Measurements from ENCODE around the gene RREB1.
"Not testable (repeated sequence)": the region's sequence is repeated elsewhere in the genome, so short reads cannot be mapped to it uniquely, and the experiment has no call there.

The RREB1 gene

DNA sequence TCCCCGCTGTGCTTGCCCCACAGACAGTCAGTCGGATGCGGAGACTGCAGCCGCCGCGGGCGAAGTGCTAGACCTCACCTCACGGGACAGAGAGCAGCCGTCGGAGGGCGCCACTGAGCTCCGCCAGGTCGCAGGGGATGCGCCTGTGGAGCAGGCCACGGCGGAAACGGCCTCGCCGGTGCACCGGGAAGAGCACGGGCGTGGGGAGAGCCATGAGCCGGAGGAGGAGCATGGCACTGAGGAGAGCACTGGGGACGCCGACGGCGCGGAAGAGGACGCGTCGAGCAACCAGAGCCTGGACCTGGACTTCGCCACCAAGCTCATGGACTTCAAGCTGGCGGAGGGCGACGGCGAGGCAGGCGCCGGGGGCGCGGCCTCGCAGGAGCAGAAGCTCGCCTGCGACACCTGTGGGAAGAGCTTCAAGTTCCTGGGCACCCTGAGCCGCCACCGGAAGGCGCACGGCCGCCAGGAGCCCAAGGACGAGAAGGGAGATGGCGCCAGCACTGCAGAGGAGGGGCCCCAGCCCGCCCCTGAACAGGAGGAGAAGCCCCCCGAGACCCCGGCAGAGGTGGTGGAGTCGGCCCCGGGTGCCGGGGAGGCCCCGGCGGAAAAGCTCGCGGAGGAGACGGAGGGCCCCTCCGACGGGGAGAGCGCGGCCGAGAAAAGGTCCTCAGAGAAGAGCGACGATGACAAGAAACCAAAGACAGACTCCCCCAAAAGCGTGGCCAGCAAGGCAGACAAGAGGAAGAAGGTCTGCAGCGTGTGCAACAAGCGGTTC lies 138.8 kb downstream of the RREB1 start:
- DNase-seq, result no peak

DNA sequence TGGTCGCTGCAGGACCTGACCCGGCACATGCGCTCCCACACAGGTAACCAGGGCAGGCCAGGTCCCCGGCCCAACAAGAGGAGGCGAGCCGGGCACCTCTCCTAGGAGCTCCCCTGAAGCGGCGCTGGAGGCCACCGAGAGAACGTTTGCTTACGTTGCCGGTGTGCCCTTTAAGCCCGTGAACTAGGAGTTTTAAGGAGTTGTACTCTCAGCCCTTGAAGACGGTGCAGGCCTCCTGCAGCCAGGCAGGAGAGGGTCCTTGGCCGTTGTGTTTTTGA lies 139.4 kb downstream of the RREB1 start:
- DNase-seq, result no peak

DNA sequence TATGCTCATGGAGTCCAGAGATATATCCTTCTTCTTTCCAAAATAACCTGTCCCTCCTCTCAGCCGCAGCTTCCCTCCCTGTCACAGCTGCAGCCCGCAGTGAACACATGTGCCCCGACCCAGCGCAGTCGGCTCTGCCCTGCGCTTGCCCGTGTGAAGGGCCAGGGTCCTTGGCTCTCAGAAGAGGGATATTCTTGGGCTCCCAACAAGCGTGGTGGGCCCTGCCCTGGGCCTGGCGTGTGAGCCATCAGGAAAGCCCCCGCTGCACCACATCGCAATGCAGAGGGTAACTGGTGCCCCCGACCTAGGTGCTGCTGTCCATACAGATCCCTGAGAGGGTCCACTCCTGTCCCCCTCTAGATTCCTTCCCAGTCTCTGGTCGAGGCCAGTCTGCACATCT lies 140.1 kb downstream of the RREB1 start:
- no peak for DNase-seq

DNA sequence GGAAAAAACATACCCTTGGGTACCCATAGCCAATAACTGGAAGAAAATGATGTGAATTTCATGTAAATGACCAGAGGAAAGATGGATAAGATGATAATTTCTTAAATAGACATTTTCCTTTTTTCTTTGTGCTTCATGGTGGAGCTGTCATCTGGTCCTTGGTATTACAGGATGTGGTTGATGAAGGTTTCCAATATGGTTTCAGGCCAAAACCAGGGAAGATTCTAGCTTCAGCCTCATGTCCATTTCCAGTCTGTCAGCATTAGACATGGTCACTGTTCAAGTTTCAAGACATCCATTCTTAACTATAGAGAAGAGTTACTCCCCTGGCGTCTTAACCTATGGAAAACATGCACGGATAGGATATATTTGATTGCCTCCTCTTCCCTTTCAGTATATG lies 141.6 kb downstream of the RREB1 start:
- no peak for DNase-seq

DNA sequence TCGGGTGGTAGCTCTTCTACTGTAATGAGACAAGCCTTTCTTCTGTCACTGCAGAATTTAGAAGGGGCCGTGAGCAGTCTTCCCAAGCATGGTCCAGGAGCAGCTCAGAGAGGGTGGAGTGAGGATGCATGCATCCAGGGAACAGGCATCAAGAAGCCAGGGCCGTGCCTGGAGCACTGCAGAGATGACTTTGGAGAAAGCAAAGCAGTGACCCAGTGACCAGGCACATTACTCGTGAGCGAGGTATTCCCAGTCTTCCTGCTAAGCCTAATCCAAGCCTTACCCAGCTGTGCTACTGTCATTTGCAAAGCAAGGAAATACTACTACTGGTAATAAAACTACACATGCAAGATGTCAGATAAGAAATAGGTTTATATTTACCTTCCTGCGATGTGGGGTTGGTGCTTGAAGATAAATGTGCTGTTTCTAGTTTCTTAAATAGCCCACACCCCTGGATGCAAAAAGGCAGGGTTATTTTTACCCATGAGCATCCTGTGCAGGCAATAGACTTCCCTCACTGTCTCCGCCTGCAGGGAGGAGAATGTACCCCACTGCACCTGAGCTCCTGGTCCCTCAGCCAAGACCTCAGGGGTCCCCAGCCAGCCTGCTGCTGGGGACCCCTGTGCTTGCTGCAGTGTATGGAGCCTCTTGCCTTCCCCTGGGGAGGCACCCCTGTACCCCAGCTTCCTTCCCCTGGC lies 142.3 kb downstream of the RREB1 start:
- DNase-seq, result no peak

DNA sequence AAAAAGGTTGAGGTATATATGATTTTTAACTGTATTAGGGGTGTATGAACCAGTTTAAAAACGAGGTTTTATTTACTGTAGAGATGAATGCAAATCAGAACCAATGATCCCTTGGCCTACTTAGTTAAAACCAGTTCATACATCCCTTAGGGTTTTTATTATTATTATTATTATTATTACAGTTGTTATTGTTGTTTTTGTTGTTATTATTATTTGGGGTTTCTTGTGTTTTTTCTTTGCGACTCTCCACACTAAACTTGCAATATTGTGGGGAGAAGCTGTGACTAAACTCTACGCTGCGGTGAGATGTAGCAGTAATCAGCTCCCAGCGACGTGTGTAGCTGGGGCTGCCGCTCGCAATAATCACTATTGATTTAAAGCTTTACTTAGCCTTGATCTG lies 143.1 kb downstream of the RREB1 start:
- no peak for DNase-seq

DNA sequence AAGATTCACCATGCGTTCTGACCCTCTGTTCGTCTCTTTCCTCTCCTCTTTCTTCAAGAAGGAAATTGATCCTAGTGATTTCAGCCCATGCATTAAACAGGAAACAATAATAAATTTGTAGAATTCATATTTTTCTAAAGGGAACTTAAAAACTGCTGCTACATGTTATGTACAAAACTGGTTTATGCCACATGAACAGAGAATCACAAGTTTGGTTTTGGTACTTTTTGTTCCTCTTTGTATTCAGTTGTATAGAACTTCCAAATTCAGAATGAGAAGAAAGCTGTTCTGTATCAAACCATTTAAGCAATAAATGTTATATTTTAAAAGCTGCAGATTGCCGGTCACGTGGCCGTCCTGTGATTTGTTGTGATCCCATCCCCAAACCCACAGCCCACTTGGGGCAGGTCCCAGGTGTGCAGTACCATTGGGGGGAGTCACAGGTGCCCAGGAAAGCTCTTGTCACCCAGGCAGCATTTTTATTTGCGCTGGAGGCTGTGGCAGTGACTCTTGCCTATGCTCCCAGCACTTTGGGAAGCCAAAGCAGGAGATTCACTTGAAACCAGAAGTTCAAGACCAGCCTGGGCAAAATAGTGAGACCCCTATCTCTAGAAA lies 144.0 kb downstream of the RREB1 start:
- DNase-seq, result peak in 2 of 4 experiments; percentile 55 to 72

DNA sequence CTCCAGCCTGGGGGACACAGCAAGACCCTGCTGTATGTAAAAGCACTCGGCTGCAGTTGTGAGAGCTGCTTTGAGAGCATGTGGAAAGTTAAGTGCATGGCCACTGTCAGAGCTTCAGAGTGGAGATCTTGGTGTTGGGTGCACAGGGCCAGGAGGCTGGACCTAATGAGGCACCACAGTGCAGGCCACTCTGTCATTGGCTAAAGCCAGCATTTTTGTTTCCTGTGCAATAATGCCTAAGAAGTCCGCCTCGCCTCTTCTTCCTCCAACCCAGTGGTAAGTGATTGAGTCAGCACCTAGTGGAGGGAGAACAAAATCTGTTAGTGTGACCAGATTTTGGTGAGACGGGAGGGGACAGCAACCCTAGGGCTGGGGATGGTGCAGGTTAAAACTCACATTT lies 144.6 kb downstream of the RREB1 start:
- DNase-seq, result peak; percentile 73 to 91 (median 85)

DNA sequence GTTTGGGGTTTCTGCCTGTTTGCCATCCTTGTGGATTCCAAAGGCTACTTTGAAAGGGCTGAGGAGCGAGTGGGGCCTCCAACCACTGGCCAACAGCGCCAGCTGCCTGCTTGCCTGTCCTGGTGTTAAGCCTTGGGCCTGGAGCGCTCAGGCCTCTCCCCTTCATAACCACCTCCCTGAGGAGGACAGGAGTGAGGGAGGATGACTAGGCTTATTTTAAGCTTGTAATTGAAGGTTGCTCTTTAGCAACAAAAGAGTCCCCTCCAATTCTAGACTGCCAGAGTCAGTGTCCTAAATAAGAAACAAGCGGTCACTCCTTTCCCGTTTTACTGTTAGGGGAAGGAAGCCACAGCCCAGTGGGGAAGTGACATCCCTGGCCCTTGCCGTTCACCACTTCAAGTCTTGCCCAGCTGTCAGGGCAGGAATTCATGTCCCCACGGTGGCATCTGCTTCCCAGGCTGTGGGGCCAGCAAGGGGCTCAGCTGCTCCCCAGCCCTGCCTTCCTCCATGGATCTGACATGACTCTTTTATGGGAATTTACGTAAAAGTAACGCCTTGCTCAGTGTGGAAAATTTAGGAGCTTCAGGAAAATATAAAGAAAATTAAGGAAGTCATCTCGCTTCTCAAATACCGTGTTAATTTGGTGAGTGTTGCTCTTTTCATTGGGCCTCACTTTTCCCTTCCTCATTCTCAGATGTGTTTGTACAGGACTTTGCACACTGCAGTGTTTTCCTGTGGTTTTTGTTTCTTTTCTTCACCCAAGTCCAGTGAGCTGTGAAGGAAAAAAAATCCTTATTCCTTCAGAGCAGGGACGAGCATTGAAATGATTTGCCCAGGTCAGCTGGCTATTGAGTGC lies 147.4 kb downstream of the RREB1 start:
- peak; percentile 81 to 91 (median 89) for DNase-seq

DNA sequence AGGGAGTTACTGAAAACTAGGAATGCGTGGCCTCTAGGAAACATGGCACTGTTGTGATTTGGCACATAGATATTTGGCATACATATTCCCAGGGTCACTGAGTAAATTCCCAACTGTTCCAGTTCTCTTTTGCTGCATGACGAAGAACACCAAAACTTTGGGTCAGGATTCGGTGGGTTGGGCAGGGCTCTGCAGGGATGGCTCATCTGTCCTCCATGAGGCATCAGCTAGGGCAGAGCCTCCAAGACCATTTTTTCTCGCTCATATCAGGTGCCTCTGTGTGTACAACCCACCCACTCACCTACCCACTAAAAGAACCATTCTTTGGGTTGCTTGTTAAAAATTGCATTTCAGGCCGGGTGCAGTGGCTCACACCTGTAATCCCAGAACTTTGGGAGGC lies 148.2 kb downstream of the RREB1 start:
- DNase-seq, result no peak

DNA sequence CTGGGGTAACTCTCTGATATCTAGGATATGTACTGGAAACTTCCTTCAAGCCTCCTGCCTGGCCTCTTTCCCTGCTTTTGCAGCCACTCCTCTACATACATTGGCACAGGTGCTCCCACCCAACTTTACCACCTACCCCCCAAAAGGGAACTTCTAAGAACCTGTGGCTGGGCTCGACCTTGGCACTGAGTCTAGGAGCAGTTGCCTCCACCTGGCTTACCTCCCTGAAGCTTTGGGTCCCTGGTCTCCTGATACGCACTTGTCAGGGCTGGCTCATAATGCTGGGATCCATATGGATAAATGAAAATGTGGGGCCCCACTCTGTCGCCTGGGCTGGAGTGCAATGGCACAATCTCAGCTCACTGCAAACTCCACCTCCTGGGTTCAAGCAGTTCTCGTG lies 149.0 kb downstream of the RREB1 start:
- no peak for DNase-seq

DNA sequence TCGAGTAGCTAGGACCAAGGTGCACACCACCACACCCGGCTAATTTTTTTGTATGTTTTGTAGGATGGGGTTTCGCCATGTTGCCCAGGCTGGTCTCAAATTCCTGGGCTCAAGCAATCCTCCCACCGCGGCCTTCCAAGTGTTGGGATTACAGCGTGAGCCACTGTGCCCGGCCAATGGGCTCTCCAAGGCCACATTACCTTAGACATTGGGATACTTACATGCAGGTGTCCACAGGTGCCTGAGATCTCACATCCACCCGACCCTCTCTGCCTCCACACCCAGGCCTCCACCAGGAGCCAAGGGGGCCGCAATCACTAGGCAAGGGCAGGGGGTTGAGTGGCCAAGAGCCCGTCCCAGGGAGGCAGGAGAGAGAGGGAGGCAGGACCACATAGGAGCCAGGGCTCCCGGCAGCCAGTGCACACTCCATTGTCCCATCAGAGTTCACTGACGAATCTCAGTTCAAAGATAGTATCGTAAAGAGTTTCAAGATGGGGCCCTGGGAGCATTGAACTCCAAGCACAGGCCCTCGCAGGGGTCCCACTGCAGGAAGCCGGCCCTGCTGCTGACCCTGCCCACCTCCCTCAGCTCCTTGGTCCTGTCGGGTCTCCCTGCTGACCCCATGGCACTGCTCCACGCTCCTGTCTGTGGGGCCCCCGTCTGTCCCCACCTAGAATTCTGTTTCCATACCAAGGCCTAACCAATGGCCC lies 149.9 kb downstream of the RREB1 start:
- DNase-seq, result no peak

DNA sequence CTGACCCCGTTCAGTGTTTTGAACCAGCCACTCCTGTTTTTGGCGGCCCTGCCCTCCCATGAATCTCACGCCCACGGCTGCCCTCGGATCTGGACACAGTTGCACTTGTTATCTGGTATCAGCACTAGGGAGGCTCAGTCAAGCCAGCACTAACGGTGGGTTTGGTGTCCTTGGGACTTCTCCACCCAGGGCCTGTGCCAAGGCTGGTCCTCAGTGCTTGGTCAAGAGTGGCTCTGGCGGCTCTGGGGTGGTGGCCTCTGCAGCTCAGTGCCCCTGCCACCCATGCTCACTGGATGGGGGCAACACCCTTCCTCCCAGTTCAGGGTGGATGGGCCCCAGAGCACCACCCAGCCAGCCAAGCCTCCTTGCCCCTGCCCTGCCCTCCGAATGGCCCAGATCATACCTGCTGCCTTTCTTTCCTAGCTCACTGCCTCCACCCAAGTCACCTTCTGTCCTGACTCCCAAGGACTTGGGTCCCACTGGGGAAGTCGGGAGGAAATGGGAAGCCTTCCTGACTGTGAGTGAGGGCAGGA lies 150.5 kb downstream of the RREB1 start:
- no peak for DNase-seq

DNA sequence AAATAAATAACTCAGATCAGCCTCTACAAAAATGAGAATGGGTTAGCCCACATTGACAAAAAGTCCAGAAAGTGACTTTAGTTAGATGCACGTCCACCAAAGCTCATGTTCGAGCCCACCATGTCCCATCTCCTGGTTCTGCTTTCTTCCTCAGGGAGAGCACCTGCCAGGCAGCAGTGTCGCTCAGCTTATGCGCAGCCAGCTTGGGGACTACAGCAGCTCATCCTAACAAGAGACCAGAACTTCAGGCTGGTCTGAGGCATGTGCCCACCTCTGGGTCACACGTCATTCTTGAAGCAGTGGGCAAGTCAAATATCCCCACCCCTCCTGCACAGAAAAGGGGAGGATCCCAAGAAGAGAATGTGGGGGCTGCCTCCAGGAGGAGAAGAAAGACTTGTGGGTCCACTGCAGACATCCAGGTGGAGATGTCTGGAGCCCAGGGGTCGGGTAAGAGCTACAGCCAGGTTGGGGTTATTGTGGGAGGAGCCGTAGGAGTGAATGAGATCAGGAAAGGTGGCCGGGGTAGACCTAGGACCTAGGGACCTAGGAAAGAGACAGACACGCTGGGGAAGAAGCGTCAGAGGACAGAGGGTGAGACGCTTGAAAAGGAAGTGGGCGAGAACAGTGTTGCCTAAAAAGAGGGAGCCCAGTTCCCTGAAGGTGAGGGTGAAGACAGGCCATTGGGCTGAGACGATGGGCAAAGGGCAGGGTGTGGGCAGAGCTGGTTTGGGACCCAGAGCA lies 152.7 kb downstream of the RREB1 start:
- peak in 1 of 4 experiments; percentile 51 for DNase-seq

DNA sequence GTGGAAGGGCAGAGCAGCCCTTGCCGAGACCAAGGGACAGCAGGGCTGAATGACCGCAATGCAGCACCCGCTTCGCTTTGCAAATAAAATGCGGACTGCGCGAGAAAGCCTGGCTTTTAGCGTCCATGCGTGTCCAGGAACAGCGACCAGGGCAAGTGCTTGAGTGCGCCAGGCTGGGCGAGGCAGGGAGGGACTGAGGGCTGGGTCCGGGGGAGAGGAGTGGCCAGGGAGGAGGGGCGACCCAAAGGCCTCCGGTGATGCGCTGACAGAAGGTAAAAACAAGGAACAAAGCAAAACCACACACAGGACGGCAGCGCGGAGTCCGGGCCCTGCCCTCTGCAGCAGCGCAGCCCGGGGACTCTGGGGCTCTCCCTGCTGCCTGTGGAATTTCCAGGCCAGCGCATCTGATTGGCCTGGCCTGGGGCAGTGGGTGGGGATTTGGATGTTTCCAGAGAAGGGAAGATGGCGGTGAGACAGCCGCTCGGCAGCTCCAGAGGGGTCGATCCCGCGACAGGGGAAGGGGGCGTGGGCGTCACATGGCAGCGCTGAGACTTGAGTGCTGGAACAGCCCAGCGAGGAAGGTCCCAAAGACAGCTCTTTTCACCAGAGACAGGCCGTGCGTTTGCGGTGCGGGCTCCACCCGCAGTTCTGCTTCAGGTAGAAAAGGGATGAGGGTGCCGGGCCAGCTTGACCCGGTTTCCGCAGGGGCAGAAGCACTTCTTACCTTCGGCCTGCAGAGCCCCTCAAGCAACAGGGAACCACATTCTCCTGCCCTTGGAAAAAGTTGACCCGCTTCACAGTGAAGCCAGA lies 153.5 kb downstream of the RREB1 start:
- peak; percentile 91 to 96 (median 94) for DNase-seq

DNA sequence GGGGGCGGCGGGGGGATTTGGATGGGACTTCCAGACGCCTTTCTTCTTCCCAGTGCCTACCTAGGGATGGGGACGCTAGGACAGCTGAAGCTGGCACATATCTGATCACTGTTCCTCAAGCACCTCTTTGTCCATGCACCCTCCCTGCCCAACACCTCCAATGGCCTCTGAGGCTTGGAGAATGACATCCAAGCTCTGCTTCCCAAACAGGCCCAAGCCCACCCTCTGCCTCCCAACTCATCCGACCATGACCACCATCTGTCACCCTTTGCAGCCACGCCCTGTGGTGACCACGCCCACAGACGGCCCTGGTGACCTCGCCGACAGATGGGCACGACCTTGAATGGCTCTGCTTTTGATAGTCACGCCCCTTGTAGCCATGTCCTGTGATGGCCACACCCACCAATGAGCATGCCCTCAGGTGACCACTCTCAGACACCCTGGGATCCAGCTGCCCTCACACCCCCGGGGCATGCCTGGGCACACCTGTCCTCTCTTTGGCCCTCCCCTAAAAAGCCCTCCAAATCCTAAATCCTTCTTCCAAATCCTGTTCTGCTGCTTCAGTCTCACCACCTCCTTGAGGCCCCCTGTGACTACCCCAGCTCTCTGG lies 154.2 kb downstream of the RREB1 start:
- peak; percentile 44 to 64 (median 56) for DNase-seq

DNA sequence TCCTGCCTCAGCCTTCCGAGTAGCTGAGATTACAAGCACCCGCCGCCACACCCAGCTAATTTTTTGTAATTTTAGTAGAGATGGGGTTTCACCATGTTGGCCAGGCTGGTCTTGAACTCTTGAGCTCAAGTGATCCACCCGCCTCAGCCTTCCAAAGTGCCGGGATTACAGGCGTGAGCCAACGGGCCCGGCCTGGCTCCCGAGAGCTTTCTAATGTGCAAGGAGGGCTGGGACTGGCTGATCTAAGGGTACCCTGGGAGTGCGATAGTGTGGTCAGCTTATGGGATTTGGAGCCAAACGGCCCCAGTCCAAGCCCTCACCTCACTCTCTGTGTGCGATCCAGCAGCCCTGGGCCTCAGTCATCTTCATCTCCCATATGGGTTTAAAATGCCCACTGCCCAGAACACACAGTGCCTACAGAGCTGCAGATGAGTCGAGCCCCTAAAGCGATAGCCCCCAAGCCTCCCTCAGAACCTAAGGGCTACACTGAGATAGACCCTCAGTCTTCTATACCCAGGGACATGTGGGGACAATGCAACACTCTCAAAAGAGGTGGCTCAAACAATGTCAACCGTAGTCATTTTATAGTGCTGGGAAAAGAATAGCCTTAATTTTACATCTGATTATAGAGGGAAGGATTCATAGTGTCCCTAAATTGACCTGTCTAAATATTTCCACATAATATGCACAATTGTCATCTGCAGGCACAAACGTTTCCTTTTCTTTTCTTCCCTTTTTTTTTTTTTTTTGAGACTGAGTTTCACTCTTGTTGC lies 155.2 kb downstream of the RREB1 start:
- peak in 2 of 4 experiments; percentile 74 for DNase-seq

DNA sequence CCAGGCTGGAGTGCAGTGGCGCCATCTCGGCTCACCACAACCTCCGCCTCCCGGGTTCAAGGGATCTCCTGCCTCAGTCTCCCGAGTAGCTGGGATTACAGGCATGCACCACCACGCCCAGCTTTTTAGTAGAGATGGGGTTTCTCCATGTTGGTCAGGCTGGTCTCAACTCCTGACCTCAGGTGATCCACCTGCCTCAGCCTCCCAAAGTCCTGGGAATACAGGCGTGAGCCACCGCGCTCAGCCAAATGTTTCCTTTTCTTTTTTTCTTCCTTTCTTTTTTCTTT lies 155.7 kb downstream of the RREB1 start:
- not testable (repeated sequence) for DNase-seq

DNA sequence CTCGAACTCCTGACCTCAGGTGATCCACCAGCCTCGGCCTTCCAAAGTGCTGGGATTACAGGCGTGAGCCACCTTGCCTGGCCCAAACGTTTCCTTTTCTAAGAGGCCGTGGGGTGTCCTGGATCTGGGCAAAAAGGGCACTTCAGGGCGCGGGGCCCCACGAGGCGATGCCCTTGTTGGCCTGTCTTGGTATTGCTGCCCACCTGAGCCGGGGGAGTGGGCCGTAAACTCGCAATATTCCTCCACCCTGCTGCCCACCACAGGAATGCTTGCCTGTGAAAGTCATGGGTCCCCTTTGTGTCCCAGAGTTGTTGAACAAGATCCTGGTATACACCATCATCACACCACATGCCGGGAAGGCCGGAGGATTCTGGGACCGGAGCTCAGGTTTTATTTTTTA lies 156.3 kb downstream of the RREB1 start:
- no peak for DNase-seq
